Measurements from ENCODE around the gene FGF22. TPM values are rescaled to one million over a fixed set of nuclear protein-coding genes. Genes with fewer than 3 reads are reported as not detected.

The FGF22 gene
- total RNA-seq, 1 donor from 2014 or later, result not detected

- no peaks in the 10 kb centered on the region for H3K36me3 Mint-ChIP-seq
- H3K4me1 Mint-ChIP-seq (ENCODE audit: unreplicated experiment), result peaks cover 4% of the 10 kb centered on the region
- H3K9me3 Mint-ChIP-seq, result no peaks in the 10 kb centered on the region
- peak overlapping the region; percentile 83 for H3K4me3 Mint-ChIP-seq
- no peak for TF ChIP-seq CTCF (conservative IDR thresholded peaks at IDR 0.05)
- peaks cover 4% of the 10 kb centered on the region for H3K27me3 Mint-ChIP-seq
- H3K27ac Mint-ChIP-seq, result no peak overlapping the region
- DNase-seq (ENCODE audit: extremely low spot score, unreplicated experiment), result no peak
Observed at GRCh38 chr19:638906-639252, 800 bp upstream of the FGF22 start.

- Mint-ChIP-seq H3K27ac (no peak overlapping the region), H3K4me1 (ENCODE audit: unreplicated experiment) (peaks cover 4% of the 10 kb centered on the region), H3K9me3 (no peaks in the 10 kb centered on the region), H3K36me3 (no peaks in the 10 kb centered on the region), H3K27me3 (peaks cover 4% of the 10 kb centered on the region), H3K4me3 (no peak overlapping the region)
- TF ChIP-seq CTCF (conservative IDR thresholded peaks at IDR 0.05), result no peak
- no peak for DNase-seq (ENCODE audit: extremely low spot score, unreplicated experiment)
Observed at GRCh38 chr19:640161-640558, 481 bp downstream of the FGF22 start.

GRCh38 chr19:640606-641189, 1.0 kb downstream of the FGF22 start:
- no peak for TF ChIP-seq CTCF (conservative IDR thresholded peaks at IDR 0.05)
- H3K27ac Mint-ChIP-seq, result no peak overlapping the region
- no peak overlapping the region for H3K4me3 Mint-ChIP-seq

GRCh38 chr19:641702-642101, 2.0 kb downstream of the FGF22 start:
- TF ChIP-seq CTCF (conservative IDR thresholded peaks at IDR 0.05), result no peak
- peaks cover 4% of the 10 kb centered on the region for H3K4me1 Mint-ChIP-seq (ENCODE audit: unreplicated experiment)
- no peaks in the 10 kb centered on the region for H3K36me3 Mint-ChIP-seq
- DNase-seq (ENCODE audit: extremely low spot score, unreplicated experiment), result no peak
- no peaks in the 10 kb centered on the region for H3K9me3 Mint-ChIP-seq
- H3K27ac Mint-ChIP-seq, result peak overlapping the region; percentile 36
- H3K4me3 Mint-ChIP-seq, result no peak overlapping the region
- H3K27me3 Mint-ChIP-seq, result peaks cover 4% of the 10 kb centered on the region

More at GRCh38 chr19:640606-641189, 1.0 kb downstream of the FGF22 start:
- H3K36me3 Mint-ChIP-seq, result no peaks in the 10 kb centered on the region
- no peak for DNase-seq (ENCODE audit: extremely low spot score, unreplicated experiment)
- peaks cover 4% of the 10 kb centered on the region for H3K4me1 Mint-ChIP-seq (ENCODE audit: unreplicated experiment)
- H3K27me3 Mint-ChIP-seq, result peaks cover 4% of the 10 kb centered on the region
- no peaks in the 10 kb centered on the region for H3K9me3 Mint-ChIP-seq

- DNase-seq (ENCODE audit: extremely low spot score, unreplicated experiment), result no peak
- no peak for TF ChIP-seq CTCF (conservative IDR thresholded peaks at IDR 0.05)
- Mint-ChIP-seq H3K36me3 (no peaks in the 10 kb centered on the region), H3K27me3 (peaks cover 4% of the 10 kb centered on the region), H3K4me3 (no peak overlapping the region), H3K9me3 (no peaks in the 10 kb centered on the region), H3K27ac (no peak overlapping the region), H3K4me1 (ENCODE audit: unreplicated experiment) (peaks cover 4% of the 10 kb centered on the region)
Observed at GRCh38 chr19:642767-643727, 3.4 kb downstream of the FGF22 start.
